ENCODE measurements around the gene AP3B2.
"Not testable (repeated sequence)": the region's sequence is repeated elsewhere in the genome, so short reads cannot be mapped to it uniquely, and the experiment has no call there.

AP3B2 gene

GRCh38 chr15:82648257-82649103 is 61.2 kb downstream of the AP3B2 start:
- peak; percentile 58 for DNase-seq (ENCODE audit: low spot score)

- peak; percentile 80 for DNase-seq (ENCODE audit: low spot score)
Observed at GRCh38 chr15:82647835-82648256, 61.8 kb downstream of the AP3B2 start.

GRCh38 chr15:82647045-82647834 is 62.4 kb downstream of the AP3B2 start, which contains the start of gene CPEB1:
Gene CPEB1, minus strand, starts transcription at chr15:82647363. Its CDS starts 18,904 bp downstream, at chr15:82628459.
- DNase-seq (ENCODE audit: low spot score): peak; percentile 68

- peak; percentile 74 for DNase-seq (ENCODE audit: low spot score)
Observed at GRCh38 chr15:82646250-82647044, 63.2 kb downstream of the AP3B2 start.

- not testable (repeated sequence) for DNase-seq (ENCODE audit: low spot score)
Observed at GRCh38 chr15:82644967-82645852, 64.5 kb downstream of the AP3B2 start.

GRCh38 chr15:82643992-82644391 is 65.7 kb downstream of the AP3B2 start:
- peak; percentile 18 for DNase-seq (ENCODE audit: low spot score)

GRCh38 chr15:82642656-82643055 is 67.0 kb downstream of the AP3B2 start:
- no peak for DNase-seq (ENCODE audit: low spot score)

GRCh38 chr15:82641129-82641798 is 68.4 kb downstream of the AP3B2 start:
- DNase-seq (ENCODE audit: low spot score): no peak

GRCh38 chr15:82640672-82641071 is 69.0 kb downstream of the AP3B2 start:
- DNase-seq (ENCODE audit: low spot score): no peak

- no peak for DNase-seq (ENCODE audit: low spot score)
Observed at GRCh38 chr15:82635798-82636197, 73.9 kb downstream of the AP3B2 start.

GRCh38 chr15:82630033-82630432 is 79.6 kb downstream of the AP3B2 start:
- no peak for DNase-seq (ENCODE audit: low spot score)

- no peak for DNase-seq (ENCODE audit: low spot score)
Observed at GRCh38 chr15:82625136-82625535, 84.5 kb downstream of the AP3B2 start.

GRCh38 chr15:82624438-82624837 is 85.2 kb downstream of the AP3B2 start:
- DNase-seq (ENCODE audit: low spot score): no peak

- DNase-seq (ENCODE audit: low spot score): no peak
Observed at GRCh38 chr15:82624008-82624407, 85.7 kb downstream of the AP3B2 start.

GRCh38 chr15:82621970-82622369 is 87.7 kb downstream of the AP3B2 start:
- DNase-seq (ENCODE audit: low spot score): peak; percentile 48

GRCh38 chr15:82613747-82614146 is 95.9 kb downstream of the AP3B2 start:
- no peak for DNase-seq (ENCODE audit: low spot score)

GRCh38 chr15:82611348-82611747 is 98.3 kb downstream of the AP3B2 start:
- DNase-seq (ENCODE audit: low spot score): no peak

Measured in iPS-NIHi11 (cell line).